ENCODE measurements around the gene ACBD4. TPM values are rescaled to one million over a fixed set of nuclear protein-coding genes. Genes with fewer than 3 reads are reported as not detected.
A peak's percentile ranks its signal among the peaks of the same experiment; 100 is the strongest.

Gene ACBD4
- total and polyA plus RNA-seq, 2 of the 13 experiments (the other 11 are each of a cell fraction or from before 2014, with no cell fraction given): 16.1 to 26.9 TPM

GRCh38 chr17:45135192-45135977 lies at the start of gene ACBD4 (continued):
- TF ChIP-seq ZNF574 (CRISPR knock-in tag; IDR thresholded peaks at IDR 0.05) (peak; percentile 82; the same call in 1 of the 2 replicates), ZMYM2 (CRISPR knock-in tag; IDR thresholded peaks at IDR 0.05) (peak; percentile 78), ZNF546 (CRISPR knock-in tag; conservative IDR thresholded peaks at IDR 0.05) (peak; percentile 45; the same call in 1 of the 2 replicates), GLI4 (CRISPR knock-in tag; IDR thresholded peaks at IDR 0.05; ENCODE audit: borderline replicate concordance) (peak; percentile 97), TEAD2 (CRISPR knock-in tag; IDR thresholded peaks at IDR 0.05) (0 out of 2 replicates have a peak, but pooled peaks have one; percentile 63), ZNF737 (CRISPR knock-in tag; IDR thresholded peaks at IDR 0.05; ENCODE audit: borderline replicate concordance) (no peak), MYNN (CRISPR knock-in tag; IDR thresholded peaks at IDR 0.05; ENCODE audit: low read depth) (peak; percentile 72), ZNF224 (CRISPR knock-in tag; IDR thresholded peaks at IDR 0.05) (peak; percentile 87), PPARG (CRISPR knock-in tag; conservative IDR thresholded peaks at IDR 0.05) (peak; percentile 64; the same call in 1 of the 2 replicates), ZBED4 (CRISPR knock-in tag; IDR thresholded peaks at IDR 0.05; ENCODE audit: borderline replicate concordance) (peak; percentile 75), ZNF550 (CRISPR knock-in tag; IDR thresholded peaks at IDR 0.05; ENCODE audit: borderline replicate concordance) (0 out of 2 replicates have a peak, but pooled peaks have one; percentile 72), ZNF138 (CRISPR knock-in tag; IDR thresholded peaks at IDR 0.05; ENCODE audit: low read depth) (peak; percentile 84), CENPX (CRISPR knock-in tag; IDR thresholded peaks at IDR 0.05) (no peak), ZNF264 (CRISPR knock-in tag; IDR thresholded peaks at IDR 0.05) (0 out of 2 replicates have a peak, but pooled peaks have one; percentile 57)
- TF ChIP-seq, protein P1, sequence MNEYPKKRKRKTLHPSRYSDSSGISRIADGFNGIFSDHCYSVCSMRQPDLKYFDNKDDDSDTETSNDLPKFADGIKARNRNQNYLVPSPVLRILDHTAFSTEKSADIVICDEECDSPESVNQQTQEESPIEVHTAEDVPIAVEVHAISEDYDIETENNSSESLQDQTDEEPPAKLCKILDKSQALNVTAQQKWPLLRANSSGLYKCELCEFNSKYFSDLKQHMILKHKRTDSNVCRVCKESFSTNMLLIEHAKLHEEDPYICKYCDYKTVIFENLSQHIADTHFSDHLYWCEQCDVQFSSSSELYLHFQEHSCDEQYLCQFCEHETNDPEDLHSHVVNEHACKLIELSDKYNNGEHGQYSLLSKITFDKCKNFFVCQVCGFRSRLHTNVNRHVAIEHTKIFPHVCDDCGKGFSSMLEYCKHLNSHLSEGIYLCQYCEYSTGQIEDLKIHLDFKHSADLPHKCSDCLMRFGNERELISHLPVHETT (CRISPR knock-in tag; conservative IDR thresholded peaks at IDR 0.05): 0 out of 2 replicates have a peak, but pooled peaks have one; percentile 74
- TF ChIP-seq, protein P2, sequence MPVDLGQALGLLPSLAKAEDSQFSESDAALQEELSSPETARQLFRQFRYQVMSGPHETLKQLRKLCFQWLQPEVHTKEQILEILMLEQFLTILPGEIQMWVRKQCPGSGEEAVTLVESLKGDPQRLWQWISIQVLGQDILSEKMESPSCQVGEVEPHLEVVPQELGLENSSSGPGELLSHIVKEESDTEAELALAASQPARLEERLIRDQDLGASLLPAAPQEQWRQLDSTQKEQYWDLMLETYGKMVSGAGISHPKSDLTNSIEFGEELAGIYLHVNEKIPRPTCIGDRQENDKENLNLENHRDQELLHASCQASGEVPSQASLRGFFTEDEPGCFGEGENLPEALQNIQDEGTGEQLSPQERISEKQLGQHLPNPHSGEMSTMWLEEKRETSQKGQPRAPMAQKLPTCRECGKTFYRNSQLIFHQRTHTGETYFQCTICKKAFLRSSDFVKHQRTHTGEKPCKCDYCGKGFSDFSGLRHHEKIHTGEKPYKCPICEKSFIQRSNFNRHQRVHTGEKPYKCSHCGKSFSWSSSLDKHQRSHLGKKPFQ (CRISPR knock-in tag; IDR thresholded peaks at IDR 0.05; ENCODE audit: insufficient replicate concordance): peak; percentile 82
- TF ChIP-seq, protein P3, sequence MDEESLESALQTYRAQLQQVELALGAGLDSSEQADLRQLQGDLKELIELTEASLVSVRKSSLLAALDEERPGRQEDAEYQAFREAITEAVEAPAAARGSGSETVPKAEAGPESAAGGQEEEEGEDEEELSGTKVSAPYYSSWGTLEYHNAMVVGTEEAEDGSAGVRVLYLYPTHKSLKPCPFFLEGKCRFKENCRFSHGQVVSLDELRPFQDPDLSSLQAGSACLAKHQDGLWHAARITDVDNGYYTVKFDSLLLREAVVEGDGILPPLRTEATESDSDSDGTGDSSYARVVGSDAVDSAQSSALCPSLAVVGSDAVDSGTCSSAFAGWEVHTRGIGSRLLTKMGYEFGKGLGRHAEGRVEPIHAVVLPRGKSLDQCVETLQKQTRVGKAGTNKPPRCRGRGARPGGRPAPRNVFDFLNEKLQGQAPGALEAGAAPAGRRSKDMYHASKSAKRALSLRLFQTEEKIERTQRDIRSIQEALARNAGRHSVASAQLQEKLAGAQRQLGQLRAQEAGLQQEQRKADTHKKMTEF (CRISPR knock-in tag; IDR thresholded peaks at IDR 0.05): peak; percentile 96
